Measurements from ENCODE around the gene AP5B1.

The AP5B1 gene

DNA sequence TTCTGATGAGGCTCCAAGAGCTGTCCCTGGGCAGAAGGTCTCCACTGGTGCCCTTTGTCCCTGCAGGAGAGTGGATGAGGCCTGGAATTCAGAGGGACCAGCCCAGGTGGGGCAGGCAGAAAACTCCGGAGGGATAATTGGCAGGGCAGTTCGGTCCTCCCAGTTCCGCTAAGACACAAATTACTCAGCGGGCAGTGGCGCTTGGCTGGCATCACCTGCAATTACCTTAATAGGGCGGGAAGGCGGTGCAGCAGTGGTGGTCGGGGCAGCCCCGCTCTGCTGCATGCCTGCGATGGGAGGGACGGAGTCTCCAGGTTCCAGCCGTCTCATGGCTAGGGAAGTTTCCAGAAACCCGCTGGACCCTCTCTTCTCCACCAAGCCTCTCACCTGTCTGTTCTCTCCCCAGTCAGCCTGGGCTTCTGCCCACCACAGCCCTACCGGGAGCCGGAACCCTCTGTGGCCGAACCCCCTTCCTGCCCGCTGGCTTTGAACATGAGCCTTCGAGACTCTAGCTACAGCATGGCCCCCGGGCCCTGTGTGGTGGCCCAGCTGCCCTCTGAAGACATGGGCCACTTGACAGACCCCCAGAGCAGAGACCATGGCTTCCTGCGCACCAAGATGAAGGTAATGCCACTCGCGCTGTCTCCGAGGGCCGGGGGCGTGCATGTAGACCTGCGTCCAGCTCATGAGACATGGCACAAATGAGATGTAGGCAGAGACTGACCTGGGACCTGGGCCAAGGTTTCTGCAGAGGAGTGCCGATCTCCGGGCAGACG lies 13.0 kb upstream of the AP5B1 start:
- Histone ChIP-seq H3K27ac (ENCODE audit: low read depth, low read length) (no peak overlapping the region), H3K36me3 (ENCODE audit: control insufficient read depth, insufficient read depth, low read length) (peaks cover 3% of the 10 kb centered on the region), H3K4me3 (ENCODE audit: low read length) (no peak overlapping the region), H3K4me1 (ENCODE audit: control insufficient read depth, insufficient read depth, low read length) (no peaks in the 10 kb centered on the region), H3K9ac (ENCODE audit: low read length) (no peak overlapping the region), H3K27me3 (ENCODE audit: control insufficient read depth, insufficient read depth, low read length) (peaks cover 3% of the 10 kb centered on the region)

GRCh38 chr11:65793144-65793581 lies 12.4 kb upstream of the AP5B1 start:
- no peak overlapping the region for H3K9ac ChIP-seq (ENCODE audit: low read length)
- H3K27ac ChIP-seq (ENCODE audit: low read depth, low read length) = no peak overlapping the region
- H3K36me3 ChIP-seq (ENCODE audit: control insufficient read depth, insufficient read depth, low read length) = peaks cover 3% of the 10 kb centered on the region
- H3K4me1 ChIP-seq (ENCODE audit: control insufficient read depth, insufficient read depth, low read length) = no peaks in the 10 kb centered on the region
- H3K4me3 ChIP-seq (ENCODE audit: low read length) = no peak overlapping the region
- peaks cover 4% of the 10 kb centered on the region for H3K27me3 ChIP-seq (ENCODE audit: control insufficient read depth, insufficient read depth, low read length)

DNA sequence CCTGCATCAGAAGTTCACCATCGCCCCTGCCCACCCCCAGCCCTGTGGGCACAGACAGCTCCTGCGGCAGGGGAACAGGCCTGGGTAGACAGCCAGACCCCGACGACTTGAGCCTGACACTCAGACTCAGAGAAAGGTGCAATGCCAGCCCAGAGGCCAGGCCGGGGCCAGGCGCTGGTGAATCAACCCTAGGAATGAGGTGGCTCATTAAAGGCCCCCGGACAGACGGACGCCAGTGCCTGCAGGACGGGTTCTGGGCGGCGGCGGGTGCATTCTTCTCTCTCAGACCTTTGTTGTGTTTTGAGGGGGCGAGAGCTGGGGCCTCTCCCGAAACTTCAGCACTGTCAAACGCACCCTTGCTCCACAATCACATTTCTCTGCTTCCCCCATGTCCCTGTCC lies 11.7 kb upstream of the AP5B1 start:
- H3K27me3 ChIP-seq (ENCODE audit: control insufficient read depth, insufficient read depth, low read length) = peaks cover 7% of the 10 kb centered on the region
- H3K27ac ChIP-seq (ENCODE audit: low read depth, low read length) = no peak overlapping the region
- no peak overlapping the region for H3K4me3 ChIP-seq (ENCODE audit: low read length)
- H3K36me3 ChIP-seq (ENCODE audit: control insufficient read depth, insufficient read depth, low read length) = peaks cover 3% of the 10 kb centered on the region
- no peaks in the 10 kb centered on the region for H3K4me1 ChIP-seq (ENCODE audit: control insufficient read depth, insufficient read depth, low read length)
- no peak overlapping the region for H3K9ac ChIP-seq (ENCODE audit: low read length)

GRCh38 chr11:65791719-65792213 lies 11.0 kb upstream of the AP5B1 start:
- Histone ChIP-seq H3K4me1 (ENCODE audit: control insufficient read depth, insufficient read depth, low read length) (no peaks in the 10 kb centered on the region), H3K9ac (ENCODE audit: low read length) (no peak overlapping the region), H3K27ac (ENCODE audit: low read depth, low read length) (no peak overlapping the region), H3K36me3 (ENCODE audit: control insufficient read depth, insufficient read depth, low read length) (peaks cover 3% of the 10 kb centered on the region), H3K27me3 (ENCODE audit: control insufficient read depth, insufficient read depth, low read length) (peaks cover 7% of the 10 kb centered on the region), H3K4me3 (ENCODE audit: low read length) (no peak overlapping the region)

DNA sequence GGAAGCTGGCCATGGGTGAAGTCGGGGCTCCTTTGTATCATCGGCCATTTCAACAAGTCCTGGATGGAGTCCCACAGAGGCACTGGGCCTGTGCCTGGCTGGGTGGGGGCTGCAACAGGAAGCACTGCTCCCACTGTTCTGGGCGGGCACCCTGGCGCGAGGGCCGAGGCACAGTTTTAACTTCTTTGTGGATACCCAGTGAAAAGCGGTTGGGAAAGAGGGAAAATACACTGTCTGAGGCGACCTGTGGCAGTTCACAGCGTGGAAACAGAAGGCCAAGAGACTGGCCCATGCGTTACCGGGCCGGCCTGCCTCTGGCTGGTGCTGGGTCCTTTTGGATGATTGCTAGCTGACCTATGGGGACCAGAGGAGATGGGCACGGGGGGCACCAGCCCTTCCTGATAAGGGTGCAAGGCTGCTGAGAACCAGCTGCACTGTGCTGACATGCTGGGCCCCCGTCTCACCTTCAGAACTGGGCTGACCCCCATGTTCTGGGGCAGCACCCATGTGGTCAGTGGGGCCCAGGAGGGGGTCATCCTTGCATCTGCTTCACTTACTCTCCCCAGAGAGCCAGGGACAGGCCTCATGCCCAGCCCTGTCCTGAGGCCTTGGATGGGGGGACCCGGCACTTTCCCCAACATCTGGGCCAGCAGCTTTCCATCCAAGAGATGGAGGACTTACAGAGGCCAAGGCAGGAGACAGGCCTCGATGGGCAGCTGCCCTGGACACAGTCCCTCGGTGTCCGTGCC lies 10.3 kb upstream of the AP5B1 start:
- H3K4me1 ChIP-seq (ENCODE audit: control insufficient read depth, insufficient read depth, low read length) = no peaks in the 10 kb centered on the region
- no peak overlapping the region for H3K4me3 ChIP-seq (ENCODE audit: low read length)
- peaks cover 3% of the 10 kb centered on the region for H3K36me3 ChIP-seq (ENCODE audit: control insufficient read depth, insufficient read depth, low read length)
- H3K9ac ChIP-seq (ENCODE audit: low read length) = no peak overlapping the region
- H3K27ac ChIP-seq (ENCODE audit: low read depth, low read length) = no peak overlapping the region
- peaks cover 11% of the 10 kb centered on the region for H3K27me3 ChIP-seq (ENCODE audit: control insufficient read depth, insufficient read depth, low read length)

DNA sequence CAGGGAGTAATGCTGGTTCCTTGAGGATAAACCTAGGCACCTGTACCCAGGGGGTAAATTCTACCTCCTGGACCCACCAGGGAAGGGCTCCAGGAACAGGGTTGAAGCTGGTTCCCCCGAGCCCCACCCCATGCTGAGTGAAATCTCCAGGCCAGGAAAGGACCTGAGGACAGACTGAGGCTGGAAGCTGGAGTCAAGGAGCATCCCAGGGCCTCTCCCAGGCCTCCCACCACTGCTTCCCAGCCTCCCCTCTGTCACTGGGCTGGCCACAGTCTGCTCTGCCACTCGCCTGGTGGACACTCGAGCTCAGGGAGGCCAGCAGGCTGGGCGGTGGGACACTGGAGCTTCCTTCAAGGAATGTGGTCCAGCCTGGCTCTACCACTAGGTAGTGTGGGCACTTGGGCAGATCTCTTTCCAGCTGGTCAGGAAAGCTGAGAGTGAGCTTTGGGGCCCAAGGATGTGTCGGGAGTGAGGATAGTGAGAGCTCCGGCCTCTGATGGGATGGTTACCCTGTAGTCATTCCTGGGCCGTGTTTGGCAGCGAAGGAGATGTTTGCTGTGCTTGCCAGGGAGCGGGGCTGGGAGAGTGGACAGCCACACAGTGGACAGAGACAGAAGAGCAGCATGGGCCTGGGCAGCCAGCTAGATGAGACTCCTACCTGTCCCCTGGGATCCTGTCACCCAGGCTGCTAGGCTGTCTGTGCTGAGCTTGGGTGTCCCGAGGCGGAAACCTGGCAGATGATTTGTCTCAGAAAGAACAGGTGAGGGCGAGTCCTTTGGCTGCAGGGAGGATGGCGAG lies 9.5 kb upstream of the AP5B1 start:
- Histone ChIP-seq H3K4me1 (ENCODE audit: control insufficient read depth, insufficient read depth, low read length) (no peaks in the 10 kb centered on the region), H3K27ac (ENCODE audit: low read depth, low read length) (no peak overlapping the region)

GRCh38 chr11:65789230-65790103 lies 8.7 kb upstream of the AP5B1 start:
- H3K27ac ChIP-seq (ENCODE audit: low read depth, low read length) = no peak overlapping the region
- no peaks in the 10 kb centered on the region for H3K36me3 ChIP-seq (ENCODE audit: control insufficient read depth, insufficient read depth, low read length)
- peak overlapping the region; percentile 27 for H3K4me3 ChIP-seq (ENCODE audit: low read length)
- H3K27me3 ChIP-seq (ENCODE audit: control insufficient read depth, insufficient read depth, low read length) = peaks cover 16% of the 10 kb centered on the region
- H3K9ac ChIP-seq (ENCODE audit: low read length) = no peak overlapping the region
- no peaks in the 10 kb centered on the region for H3K4me1 ChIP-seq (ENCODE audit: control insufficient read depth, insufficient read depth, low read length)

More for the DNA sequence above, 9.5 kb upstream of the AP5B1 start:
- peaks cover 3% of the 10 kb centered on the region for H3K36me3 ChIP-seq (ENCODE audit: control insufficient read depth, insufficient read depth, low read length)
- H3K9ac ChIP-seq (ENCODE audit: low read length) = no peak overlapping the region
- H3K27me3 ChIP-seq (ENCODE audit: control insufficient read depth, insufficient read depth, low read length) = peaks cover 16% of the 10 kb centered on the region
- H3K4me3 ChIP-seq (ENCODE audit: low read length) = peak overlapping the region; percentile 2

GRCh38 chr11:65788821-65789220 lies 8.0 kb upstream of the AP5B1 start:
- H3K9ac ChIP-seq (ENCODE audit: low read length) = no peak overlapping the region

DNA sequence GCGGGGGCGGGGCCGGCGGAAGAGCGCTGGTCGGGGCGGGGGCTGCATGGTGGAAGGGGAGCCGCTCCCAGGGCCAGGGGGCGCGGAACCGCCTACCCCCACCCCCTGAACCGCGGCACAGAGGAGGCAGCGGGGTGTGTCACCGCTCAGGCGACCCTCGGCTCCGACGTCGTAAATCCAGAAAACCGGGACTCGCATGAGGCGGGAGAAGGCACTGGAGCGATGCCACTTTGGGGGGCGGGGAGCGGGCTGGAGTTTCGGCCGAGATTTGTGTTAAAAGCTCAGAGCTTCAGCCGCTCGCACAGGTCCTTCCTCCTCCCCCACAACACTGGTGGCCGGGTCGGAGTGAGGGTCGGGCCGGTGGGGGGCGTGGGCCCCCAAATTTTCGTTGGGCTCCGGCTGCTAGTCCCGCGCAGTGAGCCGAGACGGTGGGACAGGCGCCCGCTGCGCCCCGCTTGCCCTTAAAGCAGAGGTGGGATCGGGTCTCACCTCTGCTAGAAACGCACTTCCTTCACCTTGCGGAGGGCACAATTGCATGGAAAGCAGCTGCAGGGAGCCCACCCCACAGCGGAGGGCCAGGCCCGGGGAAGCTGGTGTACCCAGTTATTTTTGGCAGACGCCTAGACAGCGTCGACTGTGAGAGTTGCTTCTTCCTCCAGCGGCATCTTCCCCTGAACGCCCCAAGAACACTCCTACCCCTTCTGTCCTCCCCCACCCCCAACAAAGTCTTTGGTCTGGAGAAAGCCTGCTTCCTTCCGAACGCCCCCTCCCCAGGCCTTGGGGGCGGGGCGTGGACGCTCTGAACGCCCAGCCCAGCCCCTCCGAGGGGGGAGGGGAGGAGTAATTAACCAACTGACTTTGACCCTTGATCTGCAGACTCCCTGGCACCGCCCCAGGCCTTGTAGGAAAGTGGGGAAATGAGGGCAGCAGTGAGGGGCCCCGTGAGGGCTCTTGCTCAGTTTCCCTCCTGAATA lies 7.2 kb upstream of the AP5B1 start:
- Histone ChIP-seq H3K27me3 (ENCODE audit: control insufficient read depth, insufficient read depth, low read length) (peaks cover 16% of the 10 kb centered on the region), H3K4me1 (ENCODE audit: control insufficient read depth, insufficient read depth, low read length) (no peaks in the 10 kb centered on the region), H3K9ac (ENCODE audit: low read length) (peak overlapping the region; percentile 21), H3K27ac (ENCODE audit: low read depth, low read length) (no peak overlapping the region), H3K36me3 (ENCODE audit: control insufficient read depth, insufficient read depth, low read length) (no peaks in the 10 kb centered on the region), H3K4me3 (ENCODE audit: low read length) (peak overlapping the region; percentile 73)

More at GRCh38 chr11:65788821-65789220, 8.0 kb upstream of the AP5B1 start:
- no peak overlapping the region for H3K27ac ChIP-seq (ENCODE audit: low read depth, low read length)
- H3K36me3 ChIP-seq (ENCODE audit: control insufficient read depth, insufficient read depth, low read length) = no peaks in the 10 kb centered on the region
- H3K27me3 ChIP-seq (ENCODE audit: control insufficient read depth, insufficient read depth, low read length) = peaks cover 16% of the 10 kb centered on the region
- H3K4me3 ChIP-seq (ENCODE audit: low read length) = peak overlapping the region; percentile 55
- H3K4me1 ChIP-seq (ENCODE audit: control insufficient read depth, insufficient read depth, low read length) = no peaks in the 10 kb centered on the region

- no peaks in the 10 kb centered on the region for H3K36me3 ChIP-seq (ENCODE audit: control insufficient read depth, insufficient read depth, low read length)
- H3K27me3 ChIP-seq (ENCODE audit: control insufficient read depth, insufficient read depth, low read length) = peaks cover 16% of the 10 kb centered on the region
- peak within 1 kb of the TSS; percentile 73 for H3K4me3 ChIP-seq (ENCODE audit: low read length)
- H3K27ac ChIP-seq (ENCODE audit: low read depth, low read length) = no peak within 1 kb of the TSS
- no peaks in the 10 kb centered on the region for H3K4me1 ChIP-seq (ENCODE audit: control insufficient read depth, insufficient read depth, low read length)
- H3K9ac ChIP-seq (ENCODE audit: low read length) = peak within 1 kb of the TSS; percentile 21
Observed at GRCh38 chr11:65786786-65787636, 6.2 kb upstream of the AP5B1 start, which contains the start of gene OVOL1. TSS of gene OVOL1 (plus strand) at chr11:65787063. CDS start at chr11:65787374, 311 bp downstream.
